GM18519 (cell line): ENCODE data around the gene FOXP4.

Experiments used
- ATAC-seq: cut with Tn5 transposase; IDR thresholded peaks from one replicate; pipeline ENCODE4 v1.9.1; 2021; ENCODE audit warnings: mild to moderate bottlenecking, moderate library complexity; ENCODE audit not compliant: unreplicated experiment, low FRiP score

FOXP4 gene

DNA sequence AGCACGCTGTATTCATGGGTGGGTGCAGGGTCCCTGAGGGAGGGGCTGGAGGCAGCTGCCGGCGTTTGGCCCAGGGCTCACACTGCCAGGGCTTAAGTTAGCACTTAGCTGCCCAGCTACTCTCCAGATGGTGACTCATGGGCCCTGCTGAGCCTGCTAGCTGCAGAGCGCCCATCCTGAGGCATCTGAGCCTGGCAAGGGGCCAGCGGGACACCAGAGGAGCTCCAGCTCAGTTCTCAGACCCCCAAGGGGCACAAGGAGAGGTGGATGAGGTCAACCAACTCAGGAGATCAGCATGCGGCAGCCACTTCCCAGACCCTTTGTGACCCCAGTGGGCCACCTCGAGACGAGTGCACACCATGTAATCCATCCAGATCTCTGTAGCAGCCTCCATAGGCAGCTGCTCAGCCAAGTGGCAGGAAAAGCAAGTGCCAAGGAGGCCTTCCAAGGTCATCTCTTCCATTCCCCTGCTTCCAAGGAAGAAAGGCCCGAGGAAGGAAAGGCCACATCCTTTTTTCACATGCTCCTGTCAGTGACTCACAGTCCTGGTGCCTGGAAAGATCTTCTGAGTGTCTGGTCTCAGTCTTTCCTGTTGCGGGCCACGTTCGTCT is 35.3 kb downstream of the FOXP4 start:
- ATAC-seq = no peak

DNA sequence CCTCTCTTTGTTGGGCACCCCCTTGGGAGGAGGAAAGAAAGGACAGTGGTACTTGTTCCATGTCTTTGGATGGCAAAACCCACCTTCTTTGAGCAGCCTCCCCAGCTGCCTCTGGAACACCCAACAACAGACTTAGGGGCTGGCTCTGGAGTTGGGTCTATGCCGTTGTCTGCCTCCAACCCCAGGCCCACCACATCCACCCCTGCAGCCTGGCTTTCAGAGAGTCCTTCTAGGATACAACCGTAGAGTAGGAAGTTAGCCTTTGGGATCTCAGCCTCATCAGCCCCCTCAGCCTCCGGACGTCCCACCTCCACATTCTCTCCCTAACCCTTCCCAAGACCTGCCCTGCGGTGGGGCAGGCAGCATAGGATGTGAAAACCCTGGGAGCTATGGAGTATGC is 36.4 kb downstream of the FOXP4 start:
- no peak for ATAC-seq

DNA sequence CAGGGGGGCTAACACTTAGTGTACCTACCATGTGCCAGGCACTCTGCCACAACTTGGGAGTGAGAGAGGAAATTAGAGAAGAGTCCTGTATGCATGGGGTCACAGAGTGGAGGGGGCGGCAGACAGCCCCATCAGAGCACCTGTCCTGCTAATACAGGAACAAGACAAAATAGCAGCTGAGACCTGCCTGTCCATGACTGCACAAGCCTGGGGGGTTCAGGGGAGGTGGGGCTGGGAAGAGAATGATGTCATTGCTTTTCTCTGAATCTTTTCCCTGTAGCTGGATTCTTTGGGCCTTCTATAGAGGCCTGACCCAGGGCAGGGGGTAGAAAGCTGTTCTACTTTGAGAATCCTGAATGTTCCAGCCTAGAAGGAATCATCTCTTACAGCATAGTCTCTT is 37.4 kb downstream of the FOXP4 start:
- ATAC-seq = no peak

DNA sequence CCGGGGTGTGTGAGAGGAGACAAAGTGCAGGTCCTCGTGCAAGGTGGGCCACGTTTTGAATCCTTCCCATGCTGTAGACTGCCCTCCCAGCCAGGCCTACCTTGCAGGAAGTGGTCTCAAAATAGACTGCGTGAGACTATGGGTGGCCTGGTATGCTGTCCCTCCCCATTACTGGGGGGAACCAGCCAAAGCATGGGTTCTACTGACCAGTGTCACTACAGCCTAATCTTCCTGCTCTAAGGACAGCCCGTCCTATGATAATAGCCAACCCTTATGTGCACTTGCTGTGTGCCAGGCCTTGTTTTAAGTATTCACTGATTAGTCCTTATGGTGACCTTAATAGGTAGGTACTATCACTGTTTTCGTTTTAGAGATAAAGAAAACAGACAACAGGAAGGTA is 38.0 kb downstream of the FOXP4 start:
- ATAC-seq = no peak

DNA sequence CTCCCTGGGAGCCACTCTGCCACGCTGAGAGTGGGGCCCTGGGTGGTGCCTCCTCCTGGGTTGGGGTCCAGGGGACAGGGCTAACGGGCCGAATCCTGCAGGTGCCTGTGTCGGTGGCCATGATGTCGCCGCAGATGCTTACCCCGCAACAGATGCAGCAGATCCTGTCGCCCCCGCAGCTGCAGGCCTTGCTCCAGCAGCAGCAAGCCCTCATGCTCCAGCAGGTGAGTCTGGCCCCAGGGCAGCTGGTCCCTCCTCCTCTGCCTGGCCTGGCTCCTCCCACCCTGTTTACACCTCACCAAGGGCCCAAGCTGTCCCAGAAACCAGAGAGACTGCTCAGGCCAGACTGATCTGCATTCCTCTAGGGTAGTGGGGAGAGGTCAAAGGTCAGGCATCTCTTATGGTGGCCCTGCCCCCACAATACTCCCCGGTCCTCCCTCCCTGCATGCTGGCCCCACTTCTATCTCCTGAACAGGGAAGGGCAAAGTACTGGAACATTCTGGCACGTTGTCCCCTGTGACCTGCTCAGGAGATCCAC is 38.6 kb downstream of the FOXP4 start:
- ATAC-seq = no peak

DNA sequence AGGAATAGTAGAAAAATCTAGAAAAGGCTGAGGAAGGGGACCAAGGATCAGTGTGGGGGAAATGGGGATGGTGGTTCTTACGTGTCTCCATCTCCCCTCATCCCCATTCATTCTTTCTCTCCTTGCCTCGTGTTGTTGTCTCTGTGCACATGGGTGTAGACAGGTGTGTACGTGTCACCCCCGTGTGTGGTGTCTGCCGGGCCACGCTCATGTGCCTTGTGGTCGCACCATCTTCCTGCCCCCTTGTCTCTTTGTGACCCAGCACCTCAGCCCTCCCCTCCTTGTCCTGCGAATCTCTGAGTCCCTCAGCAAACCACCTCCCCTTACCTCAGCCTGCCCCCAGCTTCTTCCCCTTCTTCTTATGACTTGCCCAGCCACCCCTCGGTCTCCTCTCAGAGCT is 39.4 kb downstream of the FOXP4 start:
- no peak for ATAC-seq

DNA sequence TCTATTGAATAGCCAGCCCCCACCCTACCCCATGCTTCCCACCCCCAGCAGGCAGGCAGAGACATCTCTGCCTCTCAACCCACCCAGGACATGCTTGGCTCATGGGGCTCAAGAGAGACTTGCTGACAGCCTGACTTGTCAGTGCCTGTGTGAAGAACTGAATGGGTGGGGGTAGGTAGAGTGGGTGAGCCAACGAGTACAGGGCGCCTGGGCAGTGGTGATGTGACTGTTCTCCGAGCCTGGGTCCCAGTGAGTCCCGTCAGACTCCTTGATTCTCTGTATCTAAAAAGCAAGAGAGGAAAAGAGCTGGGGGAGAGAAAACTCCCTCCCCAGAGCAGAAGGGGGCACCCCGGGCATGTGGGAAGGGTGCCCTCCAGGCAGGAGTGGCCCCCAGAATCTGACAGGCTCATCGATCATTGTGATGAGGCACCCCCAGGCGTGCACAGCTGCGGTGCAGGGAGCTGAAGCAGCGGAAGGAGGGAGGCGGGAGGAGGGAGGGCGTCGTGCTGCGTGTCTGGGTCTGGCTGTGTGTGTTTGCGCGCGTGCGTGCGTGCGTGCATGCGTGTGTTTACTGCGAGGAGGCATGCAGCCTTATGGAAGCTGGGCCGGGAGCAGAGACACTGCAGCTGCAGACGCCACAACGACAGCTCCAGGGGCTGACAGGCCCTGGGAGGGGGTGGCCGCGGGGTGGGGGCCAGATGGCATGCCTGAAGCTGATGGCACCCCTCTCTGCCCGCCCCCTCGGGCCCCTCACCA is 40.2 kb downstream of the FOXP4 start:
- ATAC-seq = no peak

DNA sequence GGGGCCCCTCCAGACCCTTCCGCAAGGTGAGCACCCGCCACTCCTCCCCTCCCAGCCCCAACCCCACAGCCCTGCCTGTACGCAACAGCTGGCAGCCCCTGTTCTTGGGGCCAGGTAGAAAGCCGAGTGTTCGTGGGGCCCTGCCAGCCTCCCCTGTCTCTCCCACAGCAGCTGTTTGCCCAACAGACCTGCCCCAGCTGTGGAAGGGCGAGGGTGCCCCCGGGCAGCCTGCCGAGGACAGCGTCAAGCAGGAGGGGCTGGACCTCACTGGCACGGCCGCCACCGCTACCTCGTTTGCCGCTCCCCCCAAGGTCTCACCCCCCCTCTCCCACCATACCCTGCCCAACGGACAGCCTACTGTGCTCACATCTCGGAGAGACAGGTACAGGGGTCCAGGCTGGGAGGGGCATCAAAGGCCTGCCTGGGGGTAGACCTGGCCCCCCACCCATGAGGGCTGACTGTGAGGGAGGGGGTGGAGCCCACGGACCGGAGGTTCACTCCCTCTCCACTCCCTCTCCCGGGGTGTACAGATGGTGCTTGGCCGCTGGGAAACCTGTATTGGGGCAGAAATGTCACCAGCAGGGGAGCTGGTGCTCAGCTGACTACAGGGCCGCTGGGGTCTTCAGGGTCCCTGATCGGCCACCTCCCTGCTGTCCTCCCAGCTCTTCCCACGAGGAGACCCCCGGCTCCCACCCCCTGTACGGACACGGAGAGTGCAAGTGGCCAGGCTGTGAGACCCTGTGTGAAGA is 41.1 kb downstream of the FOXP4 start:
- no peak for ATAC-seq

DNA sequence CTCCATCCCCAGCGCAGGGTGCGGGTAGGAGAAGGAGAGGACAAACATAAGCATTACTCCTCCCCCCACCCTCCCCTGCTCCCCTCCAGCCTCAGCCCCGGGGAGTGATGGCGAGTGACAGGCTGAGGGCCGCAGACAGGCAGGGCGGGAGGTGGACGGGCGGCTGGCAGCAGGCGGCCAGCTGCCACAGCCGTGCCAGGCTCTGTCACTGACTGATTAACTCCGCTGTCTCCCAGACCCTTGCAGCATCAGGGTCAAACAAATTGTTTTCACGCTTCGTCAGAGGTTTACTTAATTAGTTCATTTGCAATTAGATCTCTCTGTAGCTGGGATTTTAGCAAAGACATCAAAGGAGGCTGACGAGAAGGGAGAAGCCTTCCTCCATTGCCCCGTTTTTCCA is 41.9 kb downstream of the FOXP4 start:
- no peak for ATAC-seq

DNA sequence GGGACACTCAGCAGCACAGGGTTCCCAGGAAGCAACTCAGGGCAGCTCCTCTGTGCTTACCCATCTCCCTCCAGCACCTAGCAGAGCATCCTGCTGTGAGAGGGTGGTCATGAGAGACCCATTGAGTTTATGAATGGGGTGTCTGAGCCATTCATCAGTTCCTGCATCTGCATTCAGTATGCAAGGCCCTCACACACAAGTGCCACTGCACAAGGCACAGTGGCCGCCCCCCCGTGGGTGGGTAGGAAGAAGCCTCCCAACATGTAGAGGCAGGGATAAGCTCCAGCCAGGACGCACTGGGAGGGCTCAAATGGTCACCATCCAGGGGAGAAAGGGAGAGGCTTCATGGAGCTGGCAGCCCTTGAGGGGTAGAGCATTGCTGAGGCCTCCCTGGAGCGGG is 43.0 kb downstream of the FOXP4 start:
- no peak for ATAC-seq

DNA sequence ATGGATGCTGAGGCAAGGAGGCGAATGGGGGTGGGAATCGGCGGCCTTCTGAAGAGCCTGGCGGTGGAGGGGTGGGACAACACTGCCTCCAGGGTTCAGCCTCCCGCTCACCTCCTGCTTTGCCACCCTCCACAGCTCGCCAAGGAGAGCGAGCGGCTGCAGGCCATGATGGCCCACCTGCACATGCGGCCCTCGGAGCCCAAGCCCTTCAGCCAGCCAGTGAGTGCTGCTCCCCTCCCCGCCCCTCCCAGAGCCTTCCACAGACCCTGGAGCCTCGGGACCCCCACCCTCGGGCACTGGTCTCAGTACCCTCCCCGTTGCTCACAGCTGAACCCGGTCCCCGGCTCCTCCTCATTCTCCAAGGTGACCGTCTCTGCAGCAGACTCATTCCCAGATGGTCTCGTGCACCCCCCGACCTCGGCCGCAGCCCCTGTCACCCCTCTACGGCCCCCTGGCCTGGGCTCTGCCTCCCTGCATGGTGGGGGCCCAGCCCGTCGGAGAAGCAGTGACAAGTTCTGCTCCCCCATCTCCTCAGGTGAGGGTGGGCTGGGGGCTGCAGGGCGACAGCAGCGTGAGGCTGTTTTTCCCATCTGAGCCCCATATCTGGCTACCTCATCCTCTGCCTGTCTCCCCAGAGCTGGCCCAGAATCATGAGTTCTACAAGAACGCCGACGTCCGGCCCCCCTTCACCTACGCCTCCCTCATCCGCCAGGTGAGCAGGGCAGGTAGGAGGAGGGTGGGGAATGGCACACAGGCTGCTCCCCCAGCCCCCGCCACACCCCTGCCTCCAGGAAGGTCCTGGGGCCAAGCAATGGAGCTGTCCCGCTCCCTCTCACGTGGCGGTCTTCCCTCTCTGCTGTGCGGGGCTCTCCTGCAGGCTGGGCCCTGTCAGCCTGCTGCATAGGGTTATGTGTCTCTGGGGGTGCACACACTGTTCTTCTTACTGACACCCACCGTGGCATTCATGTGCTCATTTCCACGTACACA is 43.7 kb downstream of the FOXP4 start:
- no peak for ATAC-seq

DNA sequence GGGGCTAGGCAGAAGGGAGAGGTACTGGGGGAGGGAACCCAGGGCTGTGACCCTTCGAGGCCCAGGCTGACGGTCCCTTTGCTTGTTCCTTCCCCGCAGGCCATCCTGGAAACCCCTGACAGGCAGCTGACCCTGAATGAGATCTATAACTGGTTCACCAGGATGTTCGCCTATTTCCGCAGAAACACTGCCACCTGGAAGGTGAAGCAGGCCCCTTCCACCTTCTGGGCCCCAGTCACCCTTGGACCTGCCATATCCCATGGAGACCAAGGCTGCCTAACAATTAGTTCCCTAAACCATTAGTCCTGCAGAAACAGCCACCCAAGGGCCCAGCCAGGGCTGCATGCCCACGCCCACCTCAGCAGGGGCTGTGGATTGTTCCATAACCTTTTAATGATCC is 44.9 kb downstream of the FOXP4 start:
- no peak for ATAC-seq

DNA sequence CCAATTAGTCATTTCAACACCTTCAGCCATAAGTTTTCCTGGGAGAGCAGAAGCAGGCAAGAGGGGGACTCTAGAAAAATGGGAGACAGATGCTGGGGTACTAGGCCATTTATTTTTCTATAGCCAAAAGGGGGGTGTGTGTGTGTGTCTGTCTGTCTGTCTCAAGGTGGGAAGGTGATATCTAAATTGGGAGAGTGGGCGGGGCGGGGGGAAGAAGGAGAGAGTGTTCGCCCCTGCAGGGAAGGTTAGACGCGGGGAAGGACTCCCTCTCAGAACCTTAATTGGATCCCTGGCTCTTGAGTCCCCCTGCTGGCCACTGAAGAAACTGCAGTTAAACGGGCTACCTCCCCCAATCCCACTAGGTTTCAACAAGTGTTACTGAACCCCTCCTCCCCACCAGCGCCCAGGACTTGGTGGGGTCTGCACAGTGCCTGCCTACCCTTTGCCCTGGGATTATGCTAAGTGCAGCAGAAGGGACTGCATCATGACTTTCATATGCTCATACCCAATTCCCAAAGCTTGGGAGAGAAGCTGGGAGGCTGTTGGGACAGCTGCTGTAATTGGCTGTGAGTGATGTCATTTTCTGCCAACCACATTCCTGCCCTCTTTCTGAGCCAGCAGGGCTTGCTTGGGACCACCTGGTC is 45.8 kb downstream of the FOXP4 start:
- no peak for ATAC-seq

DNA sequence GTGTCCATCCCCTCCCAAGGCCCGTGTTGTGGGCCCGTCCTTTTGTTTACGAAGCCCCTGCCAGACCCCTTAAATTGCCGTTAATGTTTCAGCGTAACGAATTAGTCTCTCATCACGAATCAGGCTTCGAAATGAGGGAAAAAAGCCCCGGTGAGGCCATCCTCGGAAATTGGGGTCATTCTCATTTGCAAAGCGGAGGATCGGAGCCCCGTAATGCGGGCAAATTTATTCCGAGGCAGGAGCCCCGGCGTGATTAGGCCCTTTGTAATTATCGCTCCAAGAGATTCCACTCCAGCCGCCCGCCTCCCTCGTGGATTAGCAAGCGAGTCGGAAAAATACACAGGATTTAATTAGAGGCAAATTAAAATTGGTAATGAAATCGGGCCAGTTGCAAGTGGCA is 47.2 kb downstream of the FOXP4 start:
- no peak for ATAC-seq

DNA sequence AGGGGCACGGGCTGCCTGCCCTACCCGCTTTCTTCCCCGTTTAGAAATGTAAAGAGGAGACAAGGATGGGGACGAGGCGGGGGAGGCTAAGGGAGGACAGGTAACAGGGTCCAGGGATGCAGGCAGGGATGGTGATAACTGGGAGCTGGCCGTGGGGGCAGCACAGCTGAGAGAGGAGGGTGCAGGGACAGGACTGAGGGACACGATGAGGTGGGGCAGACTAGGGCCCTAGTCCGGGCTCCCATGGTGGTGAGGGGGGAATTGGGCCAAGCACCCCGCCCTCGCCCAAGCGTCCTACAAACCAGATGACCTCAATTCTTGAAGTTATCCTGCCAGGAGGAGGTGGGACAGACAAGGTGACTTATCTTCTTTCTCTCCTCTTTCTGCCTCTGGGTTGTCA is 47.7 kb downstream of the FOXP4 start:
- no peak for ATAC-seq

DNA sequence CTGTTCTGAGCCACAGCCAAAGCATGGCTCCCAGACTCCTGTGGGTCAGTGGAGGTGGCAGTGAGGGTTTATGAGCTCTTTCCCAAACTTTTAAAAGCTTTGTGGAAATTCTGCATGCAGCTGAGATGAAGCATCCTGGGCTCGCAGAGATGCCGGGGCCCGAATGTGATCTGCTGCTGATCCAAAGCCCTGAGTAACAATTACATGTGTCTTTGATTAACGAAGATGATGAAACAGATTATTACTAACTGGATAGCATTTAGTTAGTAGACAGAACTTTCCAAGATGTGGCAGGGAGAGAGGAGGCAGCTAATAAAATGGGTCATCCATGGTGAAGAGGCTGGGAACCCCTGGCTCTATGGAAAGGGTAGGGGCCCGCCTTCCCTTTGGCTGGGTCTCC is 48.1 kb downstream of the FOXP4 start:
- no peak for ATAC-seq

DNA sequence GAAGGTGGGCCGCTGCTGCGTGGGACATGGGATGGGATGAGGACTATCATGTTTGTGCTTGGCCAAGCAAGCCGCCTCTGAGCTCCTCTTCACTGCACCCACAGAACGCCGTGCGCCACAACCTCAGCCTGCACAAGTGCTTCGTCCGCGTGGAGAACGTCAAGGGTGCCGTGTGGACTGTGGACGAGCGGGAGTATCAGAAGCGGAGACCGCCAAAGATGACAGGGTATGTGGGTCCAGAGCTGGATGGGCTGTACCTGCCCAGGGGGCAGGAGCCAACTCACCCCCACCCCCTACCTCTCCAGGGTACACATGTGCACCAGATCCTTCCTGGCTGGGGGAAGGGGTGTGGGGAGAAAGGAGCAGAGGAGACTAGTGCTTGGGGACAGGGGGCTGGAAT is 48.6 kb downstream of the FOXP4 start:
- no peak for ATAC-seq

DNA sequence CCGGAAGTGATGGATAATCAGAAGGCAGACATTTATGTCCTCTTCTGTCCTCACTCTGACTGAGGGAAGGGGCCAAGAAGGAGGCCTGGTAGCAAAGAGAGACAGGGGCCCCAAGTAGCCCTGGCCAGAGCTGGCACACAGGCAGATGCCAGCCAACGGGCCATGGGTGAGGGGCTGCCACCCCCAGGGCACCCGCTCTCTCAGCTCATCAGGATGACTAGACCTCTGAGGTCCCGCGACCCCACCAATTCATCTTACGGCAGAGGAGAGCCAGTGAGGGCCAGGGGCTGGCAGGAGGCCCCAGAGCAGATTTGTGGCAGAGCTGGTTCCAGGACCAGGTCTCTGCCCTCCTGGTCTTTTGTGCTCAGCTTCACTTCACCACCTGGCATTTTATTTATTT is 49.0 kb downstream of the FOXP4 start:
- ATAC-seq = no peak

DNA sequence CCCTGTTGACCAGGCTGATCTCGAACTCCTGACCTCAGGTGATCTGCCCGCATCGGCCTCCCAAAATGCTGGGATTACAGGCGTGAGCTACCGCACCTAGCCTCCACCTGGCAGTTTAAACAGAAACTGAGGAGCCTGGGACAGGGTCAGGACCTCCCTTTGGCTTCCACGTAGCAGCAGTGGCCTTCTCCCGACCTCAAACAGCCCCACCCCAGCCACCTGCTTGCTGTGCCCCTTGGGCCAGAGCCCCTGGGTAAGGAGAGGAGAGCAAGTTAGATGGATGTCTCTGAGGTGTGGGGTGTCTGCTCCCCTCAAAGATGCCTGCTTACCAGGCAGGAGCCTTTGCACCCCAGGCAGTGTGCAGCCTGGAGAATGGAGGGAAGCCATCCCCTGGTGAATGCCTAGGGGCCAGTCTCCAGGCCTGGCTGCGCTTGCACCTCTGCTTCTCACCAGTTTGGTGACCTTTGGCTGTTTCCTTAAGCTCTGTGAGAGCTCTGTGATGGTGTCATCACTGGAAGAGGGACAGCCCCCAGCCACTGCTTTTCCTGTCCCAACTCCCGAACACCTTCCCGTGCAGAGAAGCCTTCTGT is 50.0 kb downstream of the FOXP4 start:
- ATAC-seq = no peak

DNA sequence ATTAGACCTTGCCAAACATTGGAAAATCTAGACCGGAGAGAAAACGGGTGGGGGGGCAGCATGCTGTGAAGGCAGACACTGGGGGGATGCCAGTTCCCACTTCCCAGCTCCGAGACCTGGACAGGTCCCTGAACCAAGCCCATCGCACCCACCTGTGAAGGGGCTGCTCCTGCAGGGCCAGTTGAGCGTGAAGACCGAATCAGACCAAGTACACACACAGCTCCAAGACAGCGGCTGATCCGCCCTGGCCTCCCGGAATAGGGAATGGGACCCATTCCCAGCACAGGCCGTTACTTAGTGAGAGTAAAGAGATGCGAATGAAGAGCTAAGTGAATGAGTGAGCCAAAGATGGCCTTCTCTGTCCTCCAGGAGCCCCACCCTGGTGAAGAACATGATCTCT is 50.6 kb downstream of the FOXP4 start:
- ATAC-seq = no peak
